GM18868 (cell line): ENCODE data around the gene CNTNAP4.

Experiments used
- ATAC-seq: cut with Tn5 transposase; IDR thresholded peaks from one replicate; pipeline ENCODE4 v1.9.1; 2021; ENCODE audit warnings: mild to moderate bottlenecking, moderate library complexity; ENCODE audit not compliant: unreplicated experiment

CNTNAP4 gene

DNA sequence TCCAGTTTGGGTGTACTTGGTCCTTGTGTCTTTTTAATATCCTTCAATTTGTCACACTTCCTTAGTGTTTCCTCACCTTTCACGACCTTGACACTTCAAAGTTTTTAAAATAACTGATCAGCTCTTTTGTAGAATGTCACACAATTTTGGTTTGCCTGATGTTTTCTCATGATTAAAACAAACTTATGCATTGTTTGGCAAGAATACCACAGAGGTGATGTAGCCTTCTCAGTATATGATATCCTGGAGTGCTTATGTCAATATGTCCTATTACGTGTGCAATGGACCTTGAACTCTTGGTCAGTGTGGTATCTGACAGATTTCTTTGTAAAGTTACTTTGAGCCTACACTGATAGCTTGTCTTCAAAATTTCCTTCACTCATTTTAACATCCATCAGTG lies 297.4 kb downstream of the CNTNAP4 start:
- ATAC-seq: no peak

DNA sequence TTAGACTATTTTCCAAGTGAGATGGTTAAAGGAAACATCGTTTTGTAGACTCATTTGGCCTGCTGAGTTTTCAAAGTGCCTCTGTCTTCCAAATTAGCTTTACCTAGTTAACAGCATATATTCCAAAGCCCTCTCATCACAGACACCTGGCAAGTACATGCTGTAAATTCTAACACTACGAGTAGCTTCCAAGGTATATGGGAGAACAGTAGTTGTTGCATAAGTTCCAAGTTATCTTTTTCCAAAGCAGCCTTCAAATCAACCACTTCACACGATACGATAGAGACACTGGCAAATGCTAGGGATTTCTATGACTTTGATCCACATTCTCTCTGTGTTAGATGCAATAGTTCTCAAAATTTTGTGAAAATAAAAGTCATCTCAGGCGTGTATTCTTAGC lies 299.3 kb downstream of the CNTNAP4 start:
- ATAC-seq: no peak

DNA sequence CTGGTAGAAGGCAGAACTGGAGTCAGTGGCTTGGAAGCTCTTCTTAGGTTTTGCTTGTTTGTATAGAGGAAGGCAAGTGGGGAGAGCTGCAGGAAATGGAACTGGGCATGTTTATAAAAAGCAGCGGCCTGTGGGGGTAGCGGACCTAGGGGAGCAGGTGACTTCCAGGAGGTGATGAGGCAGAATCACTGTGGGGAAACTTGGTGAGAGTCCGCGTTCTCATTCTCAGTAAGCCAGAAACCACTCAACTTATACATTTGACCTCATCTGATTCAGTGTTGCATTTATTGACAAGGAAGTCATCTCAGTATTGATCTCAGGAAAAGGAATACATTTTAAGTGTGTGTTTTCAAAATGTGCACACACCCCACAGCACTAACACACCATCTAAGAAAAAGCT lies 299.8 kb downstream of the CNTNAP4 start:
- ATAC-seq: peak; percentile 78

DNA sequence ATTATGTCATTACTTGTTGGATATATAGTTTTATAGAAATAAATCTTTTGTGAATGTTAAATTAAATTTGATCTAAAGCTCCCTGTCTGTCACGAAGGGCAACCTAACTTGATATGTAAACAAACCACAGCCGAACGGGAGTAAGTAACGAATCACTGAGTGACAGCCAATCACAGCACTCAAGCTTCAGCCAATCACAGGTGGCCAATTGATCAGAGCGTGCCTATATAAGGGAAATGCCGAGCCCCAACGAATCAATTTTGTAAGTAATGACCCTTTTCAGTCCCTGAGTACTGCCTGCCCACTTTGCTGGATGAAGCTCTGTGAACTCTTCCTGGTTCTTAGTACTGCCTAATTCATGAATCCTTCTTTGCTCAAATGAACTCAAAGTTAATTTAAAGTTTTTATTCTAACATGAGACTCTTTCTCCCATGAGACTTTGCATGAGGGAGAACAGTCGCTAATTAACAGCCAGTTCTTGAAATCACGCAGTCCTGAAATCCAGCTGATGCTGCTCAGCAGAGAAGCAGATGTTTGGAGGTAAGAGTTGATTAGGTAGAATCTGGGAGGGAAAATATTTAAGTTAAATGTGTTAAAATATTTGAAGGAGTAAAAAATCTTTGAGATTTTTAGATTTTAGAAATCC lies 302.2 kb downstream of the CNTNAP4 start:
- no peak for ATAC-seq

DNA sequence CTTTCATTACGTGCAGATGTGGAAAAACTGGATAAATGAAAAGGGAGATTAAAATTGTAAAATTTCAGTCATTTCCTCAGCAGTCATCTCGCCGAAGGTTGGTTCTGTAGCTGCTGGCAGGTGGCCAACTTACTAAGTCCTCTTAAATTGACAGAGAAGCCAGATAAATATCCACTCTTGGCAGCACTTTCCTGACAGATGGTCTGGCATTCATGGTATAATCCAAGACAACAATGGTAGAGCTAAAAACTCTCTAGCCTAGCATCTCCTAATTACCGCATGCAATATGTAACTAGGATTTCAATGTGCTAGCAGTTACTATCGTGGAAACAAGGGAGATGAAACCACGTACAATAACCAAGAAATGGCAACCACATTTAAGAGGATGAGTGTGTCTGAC lies 306.3 kb downstream of the CNTNAP4 start:
- no peak for ATAC-seq

DNA sequence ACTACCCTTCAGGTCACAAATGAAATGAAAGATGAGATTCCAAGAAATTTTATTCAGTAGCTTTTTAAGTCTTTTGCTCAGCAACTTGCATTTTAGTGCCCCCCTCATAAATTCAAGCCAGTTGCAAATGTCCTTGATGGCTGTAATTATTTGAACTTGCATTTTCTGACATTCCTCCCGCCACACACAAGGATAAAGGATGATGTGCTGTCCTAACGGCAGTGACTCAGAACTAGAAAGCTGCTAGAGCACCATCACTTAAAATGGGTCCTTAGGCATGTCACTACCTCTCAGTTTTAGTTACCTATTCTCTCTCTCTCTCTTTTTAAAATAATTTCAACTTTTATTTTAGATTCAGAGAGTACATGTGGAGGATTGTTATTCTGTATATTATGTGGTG lies 306.7 kb downstream of the CNTNAP4 start:
- ATAC-seq: no peak

DNA sequence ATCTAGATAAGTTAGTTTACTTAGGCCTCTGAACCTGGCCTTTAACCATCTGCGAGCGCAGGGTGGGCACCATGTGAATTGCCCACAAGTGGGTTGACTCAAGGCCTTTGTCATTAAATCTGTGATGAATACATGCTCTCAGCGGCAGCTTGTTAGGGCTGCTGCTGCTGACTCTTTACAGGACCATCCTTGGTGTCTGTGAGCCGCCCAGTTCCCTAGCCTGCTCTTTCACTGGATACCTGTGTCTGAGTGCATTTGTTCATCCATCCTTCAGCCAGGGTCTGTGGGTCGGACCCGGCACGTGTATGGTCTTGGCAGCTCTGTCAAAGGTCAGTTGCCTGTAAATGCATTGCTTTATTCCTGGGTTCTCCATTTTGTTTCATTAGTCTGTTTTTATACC lies 321.3 kb downstream of the CNTNAP4 start:
- no peak for ATAC-seq

DNA sequence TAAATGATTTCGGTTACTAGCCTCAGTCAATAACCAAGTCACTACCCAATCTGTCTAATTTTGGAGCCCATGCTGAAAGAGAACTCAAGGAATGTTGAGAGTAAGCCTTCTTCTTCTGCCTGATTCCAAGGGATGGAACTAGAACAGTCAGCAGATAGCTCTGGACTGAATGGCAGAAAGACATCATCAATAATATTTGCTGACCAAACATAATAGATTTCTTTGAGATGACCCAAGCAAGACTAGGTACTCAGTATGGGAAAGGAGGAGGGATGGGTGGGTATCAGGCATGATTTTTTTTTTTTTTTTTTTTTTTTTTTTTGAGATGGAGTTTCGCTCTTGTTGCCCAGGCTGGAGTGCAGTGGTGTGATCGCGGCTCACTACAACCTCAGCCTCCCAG lies 330.1 kb downstream of the CNTNAP4 start:
- ATAC-seq: no peak
